Kidney capillary endothelial cell (primary cell): ENCODE data around the gene CRYAA.

ENCODE experiments used
- DNase-seq: peaks from one replicate; pipeline ENCODE4 v3.0.0-alpha.2; 2018; ENCODE audit warnings: low spot score

The CRYAA gene

GRCh38 chr21:43203591-43203990, 34.8 kb downstream of the CRYAA start:
- no peak for DNase-seq

GRCh38 chr21:43204638-43205037, 35.8 kb downstream of the CRYAA start:
- no peak for DNase-seq

GRCh38 chr21:43206231-43207042, 37.6 kb downstream of the CRYAA start:
- no peak for DNase-seq

- DNase-seq = no peak
These were observed 38.2 kb downstream of the CRYAA start for GRCh38 chr21:43207043-43207315.

GRCh38 chr21:43207868-43208267, 39.1 kb downstream of the CRYAA start:
- DNase-seq = no peak

- no peak for DNase-seq
These were observed 39.9 kb downstream of the CRYAA start for GRCh38 chr21:43208561-43209332.

- DNase-seq = no peak
These were observed 41.0 kb downstream of the CRYAA start for GRCh38 chr21:43209575-43210453.

GRCh38 chr21:43210454-43211071, 41.8 kb downstream of the CRYAA start:
- no peak for DNase-seq

GRCh38 chr21:43211072-43211759, 42.4 kb downstream of the CRYAA start:
- DNase-seq = no peak

GRCh38 chr21:43211760-43212115, 42.9 kb downstream of the CRYAA start:
- no peak for DNase-seq
